Activated CD4-positive, alpha-beta memory T cell treated with anti-CD3 and anti-CD28 coated beads, Interleukin-2, amount 10 ng/mL, durations not matched to agents 7 days and 5 days (primary cell): ENCODE measurements around the gene KIAA1958. TPM values are rescaled to one million over a fixed set of nuclear protein-coding genes. Genes with fewer than 3 reads are reported as not detected.

Experiments used
- CTCF ChIA-PET: fragments of 350-600 bp; sonication (Branson Sonifier 250); formaldehyde crosslinking; loops from one replicate; lab custom pipeline; 2021; ENCODE audit warnings: antibody characterized with exemption, inconsistent platforms; lab: Charles Lee
- POLR2A ChIA-PET: fragments of 350-600 bp; sonication (Branson Sonifier 250); formaldehyde crosslinking; loops from one replicate; lab custom pipeline; 2021; ENCODE audit warnings: antibody characterized with exemption; lab: Charles Lee
- DNase-seq: peaks from one replicate; pipeline ENCODE4 v3.0.0-alpha.2; 2020
- H3K27ac Mint-ChIP-seq: one replicate; pipeline ENCODE4 v1.8.0; 2021; ENCODE audit warnings: mild to moderate bottlenecking, mixed read lengths
- H3K27me3 Mint-ChIP-seq: one replicate; pipeline ENCODE4 v1.8.0; 2021; ENCODE audit warnings: mixed read lengths
- H3K36me3 Mint-ChIP-seq: one replicate; pipeline ENCODE4 v1.8.0; 2021; ENCODE audit warnings: low read depth, mixed read lengths
- H3K4me1 Mint-ChIP-seq: one replicate; pipeline ENCODE4 v1.8.0; 2021; ENCODE audit warnings: mixed read lengths
- H3K4me3 Mint-ChIP-seq: one replicate; pipeline ENCODE4 v1.8.0; 2021; ENCODE audit warnings: mild to moderate bottlenecking, mixed read lengths
- H3K9me3 Mint-ChIP-seq: one replicate; pipeline ENCODE4 v1.8.0; 2021; ENCODE audit warnings: mixed read lengths
- total RNA-seq, 2 experiments: library from RNA; stranded (reverse); gene quantifications; one replicate each; pipeline ENCODE4 v1.2.3, GENCODE V29; 2021

KIAA1958 gene
- total RNA-seq, 2 experiments from 2014 or later: 6.9 to 7.4 TPM

DNA sequence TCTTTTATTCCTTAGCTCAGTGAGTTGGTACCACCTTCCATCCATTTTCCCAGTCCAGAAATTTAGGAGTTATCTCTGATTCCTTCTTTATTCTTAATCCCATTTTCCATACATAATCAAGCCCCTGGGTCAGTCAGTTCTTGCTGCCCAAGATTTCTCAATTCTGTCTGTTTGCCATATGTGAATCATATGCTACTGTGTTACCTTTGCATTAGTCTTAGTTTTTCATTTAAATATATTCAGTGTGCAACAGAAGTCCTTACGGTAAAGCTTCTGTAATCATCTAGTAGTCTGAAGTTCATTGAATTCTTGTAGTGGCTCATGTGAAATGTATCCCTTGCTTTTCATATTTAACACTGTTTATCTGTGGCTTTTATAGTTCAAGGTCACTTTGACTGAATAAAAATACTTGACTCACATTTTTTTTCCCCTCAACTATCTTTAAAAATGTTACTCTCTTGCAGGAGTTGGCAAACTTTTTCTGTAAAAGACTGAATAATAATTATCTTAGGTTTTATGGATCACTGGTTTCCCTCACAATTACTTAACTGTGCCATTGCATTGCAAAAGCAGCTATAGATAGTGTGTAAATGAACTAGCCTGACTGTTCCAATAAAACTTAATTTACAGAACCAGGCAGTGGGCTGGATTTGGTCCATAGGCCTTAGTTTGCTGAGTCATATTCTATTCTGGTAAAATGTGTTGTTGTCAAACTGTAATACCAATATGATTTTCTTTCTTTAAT, 6.9 kb downstream of the KIAA1958 start:
- CTCF ChIA-PET: no interaction called here
- peaks cover 8% of the 10 kb centered on the region for H3K4me1 Mint-ChIP-seq
- peaks cover 24% of the 10 kb centered on the region for H3K9me3 Mint-ChIP-seq
- POLR2A ChIA-PET: no interaction called here
- no peaks in the 10 kb centered on the region for H3K27me3 Mint-ChIP-seq
- DNase-seq: no peak
- H3K36me3 Mint-ChIP-seq: peaks cover 36% of the 10 kb centered on the region
- no peak overlapping the region for H3K4me3 Mint-ChIP-seq
- no peak overlapping the region for H3K27ac Mint-ChIP-seq

GRCh38 chr9:112494153-112494552, 7.5 kb downstream of the KIAA1958 start:
- no peaks in the 10 kb centered on the region for H3K27me3 Mint-ChIP-seq
- DNase-seq: no peak
- H3K27ac Mint-ChIP-seq: no peak overlapping the region
- H3K4me3 Mint-ChIP-seq: no peak overlapping the region
- H3K9me3 Mint-ChIP-seq: peaks cover 24% of the 10 kb centered on the region
- CTCF ChIA-PET: no interaction called here
- peaks cover 4% of the 10 kb centered on the region for H3K4me1 Mint-ChIP-seq
- peaks cover 36% of the 10 kb centered on the region for H3K36me3 Mint-ChIP-seq
- POLR2A ChIA-PET: no interaction called here

GRCh38 chr9:112495614-112496013, 9.0 kb downstream of the KIAA1958 start:
- Mint-ChIP-seq H3K9me3 (peaks cover 24% of the 10 kb centered on the region), H3K27ac (no peak overlapping the region), H3K36me3 (peaks cover 36% of the 10 kb centered on the region), H3K4me3 (no peak overlapping the region), H3K4me1 (peaks cover 2% of the 10 kb centered on the region), H3K27me3 (no peaks in the 10 kb centered on the region)
- ChIA-PET POLR2A (no interaction called here), CTCF (no interaction called here)
- no peak for DNase-seq

GRCh38 chr9:112496074-112496722, 9.6 kb downstream of the KIAA1958 start:
- no peak overlapping the region for H3K4me3 Mint-ChIP-seq
- H3K9me3 Mint-ChIP-seq: peaks cover 24% of the 10 kb centered on the region
- peaks cover 36% of the 10 kb centered on the region for H3K36me3 Mint-ChIP-seq
- H3K27me3 Mint-ChIP-seq: no peaks in the 10 kb centered on the region
- POLR2A ChIA-PET: no interaction called here
- peaks cover 2% of the 10 kb centered on the region for H3K4me1 Mint-ChIP-seq
- no peak overlapping the region for H3K27ac Mint-ChIP-seq
- DNase-seq: no peak
- CTCF ChIA-PET: no interaction called here

DNA sequence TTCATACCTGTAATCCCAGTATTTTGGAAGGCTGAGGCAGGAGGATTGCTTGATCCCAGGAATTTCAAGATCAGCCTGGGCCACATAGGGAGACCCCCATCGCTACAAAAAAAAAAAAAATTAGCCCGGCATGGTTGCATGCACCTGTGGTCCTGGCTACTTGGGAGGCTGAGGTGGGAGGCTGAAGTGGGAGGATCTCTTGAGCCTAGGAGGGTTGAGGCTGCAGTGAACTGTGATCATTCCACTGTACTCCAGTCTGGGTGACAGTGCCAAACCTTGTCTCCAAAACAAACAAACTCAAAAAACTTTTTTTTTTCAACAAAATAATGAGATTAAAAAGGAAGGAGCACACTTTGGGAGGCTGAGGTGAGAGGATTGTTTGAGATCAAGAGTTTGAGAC, 14.2 kb downstream of the KIAA1958 start:
- no peak overlapping the region for H3K27ac Mint-ChIP-seq
- H3K4me1 Mint-ChIP-seq: no peaks in the 10 kb centered on the region
- H3K27me3 Mint-ChIP-seq: no peaks in the 10 kb centered on the region
- H3K4me3 Mint-ChIP-seq: no peak overlapping the region
- H3K36me3 Mint-ChIP-seq: peaks cover 3% of the 10 kb centered on the region
- ChIA-PET CTCF (no interaction called here), POLR2A (no interaction called here)
- H3K9me3 Mint-ChIP-seq: no peaks in the 10 kb centered on the region
- DNase-seq: no peak

DNA sequence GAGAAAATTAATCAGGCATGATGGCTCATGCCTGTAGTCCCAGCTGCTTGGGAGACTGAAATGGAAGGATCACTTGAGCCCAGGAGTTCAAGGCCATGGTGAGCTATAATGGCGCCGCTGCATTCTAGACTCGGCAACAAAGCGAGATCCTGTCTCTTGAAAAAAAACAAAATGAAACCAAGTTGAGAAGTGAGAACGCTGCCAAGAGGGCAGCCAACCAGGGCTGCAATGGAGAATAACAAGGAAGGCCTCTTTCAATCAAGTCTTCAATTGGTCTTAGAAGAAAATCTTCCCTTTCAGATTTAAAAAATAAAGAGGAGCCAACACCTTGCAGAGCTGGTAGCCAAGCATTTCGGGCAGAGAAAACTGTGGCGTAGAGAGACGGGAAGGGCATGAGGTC, 14.7 kb downstream of the KIAA1958 start:
- no peak overlapping the region for H3K27ac Mint-ChIP-seq
- no peak overlapping the region for H3K4me3 Mint-ChIP-seq
- H3K9me3 Mint-ChIP-seq: no peaks in the 10 kb centered on the region
- ChIA-PET POLR2A (no interaction called here), CTCF (no interaction called here)
- H3K27me3 Mint-ChIP-seq: no peaks in the 10 kb centered on the region
- no peak for DNase-seq
- no peaks in the 10 kb centered on the region for H3K4me1 Mint-ChIP-seq
- peaks cover 3% of the 10 kb centered on the region for H3K36me3 Mint-ChIP-seq

GRCh38 chr9:112502175-112502946, 15.7 kb downstream of the KIAA1958 start:
- ChIA-PET POLR2A (no interaction called here), CTCF (no interaction called here)
- DNase-seq: no peak
- no peaks in the 10 kb centered on the region for H3K4me1 Mint-ChIP-seq
- H3K9me3 Mint-ChIP-seq: no peaks in the 10 kb centered on the region
- no peak overlapping the region for H3K4me3 Mint-ChIP-seq
- no peaks in the 10 kb centered on the region for H3K36me3 Mint-ChIP-seq
- H3K27ac Mint-ChIP-seq: no peak overlapping the region
- H3K27me3 Mint-ChIP-seq: no peaks in the 10 kb centered on the region

DNA sequence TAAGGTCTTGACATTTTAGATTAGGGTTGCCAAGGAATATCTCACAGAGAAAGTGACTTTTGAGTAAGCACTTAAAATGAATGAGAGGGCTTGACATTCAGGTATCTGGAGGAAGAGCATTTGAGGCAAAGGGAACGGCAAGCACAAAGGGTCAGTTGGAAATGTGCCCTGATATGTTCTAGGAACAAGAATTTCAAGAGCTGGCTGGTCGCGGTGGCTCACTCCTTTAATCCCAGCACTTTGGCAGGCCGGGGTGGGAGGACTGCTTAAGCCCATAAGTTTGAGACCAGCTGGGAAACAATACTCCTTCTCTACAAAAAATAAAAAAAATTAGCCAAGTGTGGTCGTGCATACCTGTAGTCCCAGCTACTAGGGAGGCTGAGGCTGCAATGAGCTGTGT, 16.5 kb downstream of the KIAA1958 start:
- no peak for DNase-seq
- Mint-ChIP-seq H3K36me3 (no peaks in the 10 kb centered on the region), H3K4me3 (no peak overlapping the region), H3K27me3 (no peaks in the 10 kb centered on the region), H3K4me1 (no peaks in the 10 kb centered on the region), H3K9me3 (no peaks in the 10 kb centered on the region), H3K27ac (no peak overlapping the region)
- POLR2A ChIA-PET: no interaction called here
- CTCF ChIA-PET: no interaction called here

DNA sequence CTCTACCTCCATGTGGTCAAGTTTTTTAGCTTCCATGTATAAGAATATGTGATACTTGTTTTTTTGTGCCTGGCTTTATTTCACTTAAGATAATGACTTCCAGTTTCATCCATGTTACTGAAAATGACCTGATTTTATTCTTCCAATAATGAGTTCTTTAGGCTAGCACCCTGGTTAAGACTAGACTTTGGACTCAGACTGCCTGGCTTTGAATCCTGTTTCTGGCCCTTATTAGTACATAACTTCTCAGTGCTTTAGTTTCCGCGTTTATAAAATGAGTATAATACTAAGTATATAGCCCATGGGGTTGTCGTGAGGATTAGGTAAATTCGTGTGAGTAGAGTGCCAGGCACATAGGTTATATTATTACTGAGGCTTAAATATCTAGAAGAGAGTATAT, 18.5 kb downstream of the KIAA1958 start:
- POLR2A ChIA-PET: no interaction called here
- H3K27ac Mint-ChIP-seq: no peak overlapping the region

GRCh38 chr9:112505607-112506006, 19.0 kb downstream of the KIAA1958 start:
- ChIA-PET CTCF (no interaction called here), POLR2A (no interaction called here)
- H3K36me3 Mint-ChIP-seq: no peaks in the 10 kb centered on the region
- no peaks in the 10 kb centered on the region for H3K4me1 Mint-ChIP-seq
- no peak overlapping the region for H3K27ac Mint-ChIP-seq
- no peaks in the 10 kb centered on the region for H3K9me3 Mint-ChIP-seq
- no peaks in the 10 kb centered on the region for H3K27me3 Mint-ChIP-seq
- no peak for DNase-seq
- no peak overlapping the region for H3K4me3 Mint-ChIP-seq

More for the DNA sequence above, 18.5 kb downstream of the KIAA1958 start:
- Mint-ChIP-seq H3K27me3 (no peaks in the 10 kb centered on the region), H3K4me1 (no peaks in the 10 kb centered on the region), H3K9me3 (no peaks in the 10 kb centered on the region), H3K36me3 (no peaks in the 10 kb centered on the region), H3K4me3 (no peak overlapping the region)
- CTCF ChIA-PET: no interaction called here
- DNase-seq: no peak

- Mint-ChIP-seq H3K4me1 (no peaks in the 10 kb centered on the region), H3K4me3 (no peak overlapping the region), H3K27me3 (no peaks in the 10 kb centered on the region), H3K27ac (no peak overlapping the region), H3K9me3 (no peaks in the 10 kb centered on the region), H3K36me3 (no peaks in the 10 kb centered on the region)
- CTCF ChIA-PET: no interaction called here
- no peak for DNase-seq
- POLR2A ChIA-PET: no interaction called here
Measured at GRCh38 chr9:112506571-112506970, 19.9 kb downstream of the KIAA1958 start.

- no peaks in the 10 kb centered on the region for H3K4me1 Mint-ChIP-seq
- H3K4me3 Mint-ChIP-seq: no peak overlapping the region
- H3K36me3 Mint-ChIP-seq: no peaks in the 10 kb centered on the region
- no peaks in the 10 kb centered on the region for H3K9me3 Mint-ChIP-seq
- no peak for DNase-seq
- H3K27me3 Mint-ChIP-seq: no peaks in the 10 kb centered on the region
- CTCF ChIA-PET: no interaction called here
- POLR2A ChIA-PET: no interaction called here
- H3K27ac Mint-ChIP-seq: no peak overlapping the region
Measured at GRCh38 chr9:112507001-112507680, 20.5 kb downstream of the KIAA1958 start.

GRCh38 chr9:112508377-112508776, 21.8 kb downstream of the KIAA1958 start:
- no peaks in the 10 kb centered on the region for H3K4me1 Mint-ChIP-seq
- H3K4me3 Mint-ChIP-seq: no peak overlapping the region
- no peak for DNase-seq
- H3K9me3 Mint-ChIP-seq: no peaks in the 10 kb centered on the region
- ChIA-PET POLR2A (no interaction called here), CTCF (interaction anchor here (0.6 kb wide), 1 partner anchor 60 kb away, joined by 3 read pairs; no protein-coding TSS in a partner anchor)
- H3K36me3 Mint-ChIP-seq: no peaks in the 10 kb centered on the region
- no peaks in the 10 kb centered on the region for H3K27me3 Mint-ChIP-seq
- no peak overlapping the region for H3K27ac Mint-ChIP-seq
